Measurements from ENCODE around the gene NINJ2.

NINJ2 gene

GRCh38 chr12:619346-619745 is 43.9 kb downstream of the NINJ2 start:
- peaks cover 74% of the 10 kb centered on the region for H3K4me1 ChIP-seq (ENCODE audit: insufficient read depth, low read length, poor library complexity, severe bottlenecking)
- no peaks in the 10 kb centered on the region for H3K36me3 ChIP-seq (ENCODE audit: insufficient read depth, low read length)
- no peaks in the 10 kb centered on the region for H3K9me3 ChIP-seq (ENCODE audit: insufficient read depth, low read depth, low read length)
- no peaks in the 10 kb centered on the region for H3F3A ChIP-seq (ENCODE audit: low read depth)
- peak overlapping the region; percentile 56 for H3K4me2 ChIP-seq (ENCODE audit: low read depth, low read length, poor library complexity, severe bottlenecking)
- TF ChIP-seq CTCF (conservative IDR thresholded peaks at IDR 0.05; ENCODE audit: low read length) (no peak), EZH2phosphoT487 (IDR thresholded peaks at IDR 0.05; ENCODE audit: borderline replicate concordance) (no peak)
- peak overlapping the region; percentile 39 for H3K9ac ChIP-seq (ENCODE audit: low read depth, low read length, poor library complexity, severe bottlenecking)
- H4K20me1 ChIP-seq (ENCODE audit: insufficient read depth, low read length, poor library complexity, severe bottlenecking), result no peaks in the 10 kb centered on the region
- H3K27me3 ChIP-seq (ENCODE audit: insufficient read depth, low read length, poor library complexity, severe bottlenecking), result no peaks in the 10 kb centered on the region
- no peaks in the 10 kb centered on the region for H3K9me2 ChIP-seq (replicated peaks; ENCODE audit: low read depth, low read length)
- H3K4me3 ChIP-seq (ENCODE audit: low read length, poor library complexity, severe bottlenecking), result peak overlapping the region; percentile 7
- H3K79me2 ChIP-seq (ENCODE audit: insufficient read depth, low read length), result no peaks in the 10 kb centered on the region
- peak overlapping the region; percentile 53; the same call in 1 of the 2 replicates for H2AFZ ChIP-seq (ENCODE audit: low read length)

- H3K9me3 ChIP-seq (ENCODE audit: insufficient read depth, low read depth, low read length), result no peaks in the 10 kb centered on the region
- H3K79me2 ChIP-seq (ENCODE audit: insufficient read depth, low read length), result no peaks in the 10 kb centered on the region
- peaks cover 73% of the 10 kb centered on the region for H3K4me1 ChIP-seq (ENCODE audit: insufficient read depth, low read length, poor library complexity, severe bottlenecking)
- no peak overlapping the region for H2AFZ ChIP-seq (ENCODE audit: low read length)
- no peaks in the 10 kb centered on the region for H3K36me3 ChIP-seq (ENCODE audit: insufficient read depth, low read length)
- H4K20me1 ChIP-seq (ENCODE audit: insufficient read depth, low read length, poor library complexity, severe bottlenecking), result no peaks in the 10 kb centered on the region
- H3K4me2 ChIP-seq (ENCODE audit: low read depth, low read length, poor library complexity, severe bottlenecking), result peak overlapping the region; percentile 56
- peak overlapping the region; percentile 39 for H3K9ac ChIP-seq (ENCODE audit: low read depth, low read length, poor library complexity, severe bottlenecking)
- H3K4me3 ChIP-seq (ENCODE audit: low read length, poor library complexity, severe bottlenecking), result no peak overlapping the region
- no peaks in the 10 kb centered on the region for H3F3A ChIP-seq (ENCODE audit: low read depth)
- no peaks in the 10 kb centered on the region for H3K27me3 ChIP-seq (ENCODE audit: insufficient read depth, low read length, poor library complexity, severe bottlenecking)
- TF ChIP-seq EZH2phosphoT487 (IDR thresholded peaks at IDR 0.05; ENCODE audit: borderline replicate concordance) (no peak), CTCF (conservative IDR thresholded peaks at IDR 0.05; ENCODE audit: low read length) (no peak)
- no peaks in the 10 kb centered on the region for H3K9me2 ChIP-seq (replicated peaks; ENCODE audit: low read depth, low read length)
Measured at GRCh38 chr12:618605-619004, 44.6 kb downstream of the NINJ2 start.

GRCh38 chr12:617304-617915 is 45.8 kb downstream of the NINJ2 start:
- peaks cover 67% of the 10 kb centered on the region for H3K4me1 ChIP-seq (ENCODE audit: insufficient read depth, low read length, poor library complexity, severe bottlenecking)
- H3K36me3 ChIP-seq (ENCODE audit: insufficient read depth, low read length), result no peaks in the 10 kb centered on the region
- no peaks in the 10 kb centered on the region for H3K9me3 ChIP-seq (ENCODE audit: insufficient read depth, low read depth, low read length)
- H4K20me1 ChIP-seq (ENCODE audit: insufficient read depth, low read length, poor library complexity, severe bottlenecking), result no peaks in the 10 kb centered on the region
- H3K9ac ChIP-seq (ENCODE audit: low read depth, low read length, poor library complexity, severe bottlenecking), result no peak overlapping the region
- H2AFZ ChIP-seq (ENCODE audit: low read length), result no peak overlapping the region
- TF ChIP-seq EZH2phosphoT487 (IDR thresholded peaks at IDR 0.05; ENCODE audit: borderline replicate concordance) (no peak), CTCF (conservative IDR thresholded peaks at IDR 0.05; ENCODE audit: low read length) (no peak)
- no peaks in the 10 kb centered on the region for H3F3A ChIP-seq (ENCODE audit: low read depth)
- no peak overlapping the region for H3K4me2 ChIP-seq (ENCODE audit: low read depth, low read length, poor library complexity, severe bottlenecking)
- H3K9me2 ChIP-seq (replicated peaks; ENCODE audit: low read depth, low read length), result no peaks in the 10 kb centered on the region
- no peaks in the 10 kb centered on the region for H3K27me3 ChIP-seq (ENCODE audit: insufficient read depth, low read length, poor library complexity, severe bottlenecking)
- no peaks in the 10 kb centered on the region for H3K79me2 ChIP-seq (ENCODE audit: insufficient read depth, low read length)
- no peak overlapping the region for H3K4me3 ChIP-seq (ENCODE audit: low read length, poor library complexity, severe bottlenecking)
